ENCODE results near the gene METTL15.

GRCh38 chr11:28366549-28367346 lies 258.6 kb downstream of the METTL15 start:
- TF ChIP-seq FOXP2 (optimal IDR thresholded peaks at IDR 0.05; ENCODE audit: borderline replicate concordance, extremely low read depth, extremely low read length, insufficient read depth) (no peak), POLR2AphosphoS5 (IDR thresholded peaks at IDR 0.05; ENCODE audit: low read depth, low read length) (no peak), TAF1 (IDR thresholded peaks at IDR 0.05; ENCODE audit: borderline replicate concordance, insufficient read depth, low read length) (no peak)
